Fibroblast of the aortic adventitia (primary cell): ENCODE results near the gene PTPMT1. TPM values are rescaled to one million over a fixed set of nuclear protein-coding genes. Genes with fewer than 3 reads are reported as not detected.
A peak's percentile ranks its signal among the peaks of the same experiment; 100 is the strongest.
"Not testable (repeated sequence)": the region's sequence is repeated elsewhere in the genome, so short reads cannot be mapped to it uniquely, and the experiment has no call there.

Experiments used
- DNase-seq: peaks from one replicate; pipeline ENCODE4 v3.0.0-alpha.2; 2010; ENCODE audit warnings: low read depth
- H3K4me3 ChIP-seq: 2 replicates; pipeline ENCODE4 v1.5.1; 2011; ENCODE audit warnings: low read depth, mild to moderate bottlenecking, control low read depth, low read length, moderate library complexity
- total RNA-seq: library from RNA; depleted of rRNA; stranded (reverse); fragments of >200 nt; gene quantifications from 2 replicates; pipeline ENCODE4 v1.2.3, GENCODE V29; 2012; ENCODE audit warnings: low replicate concordance
- TF ChIP-seq, protein P1 (sequence below): IDR thresholded peaks from 2 replicates; pipeline ENCODE4 v1.5.1; 2011; ENCODE audit warnings: mild to moderate bottlenecking, low read length, control low read depth, inconsistent platforms; ENCODE audit not compliant: insufficient read depth

Gene PTPMT1
- total RNA-seq, 1 donor, result 44.1 TPM

DNA sequence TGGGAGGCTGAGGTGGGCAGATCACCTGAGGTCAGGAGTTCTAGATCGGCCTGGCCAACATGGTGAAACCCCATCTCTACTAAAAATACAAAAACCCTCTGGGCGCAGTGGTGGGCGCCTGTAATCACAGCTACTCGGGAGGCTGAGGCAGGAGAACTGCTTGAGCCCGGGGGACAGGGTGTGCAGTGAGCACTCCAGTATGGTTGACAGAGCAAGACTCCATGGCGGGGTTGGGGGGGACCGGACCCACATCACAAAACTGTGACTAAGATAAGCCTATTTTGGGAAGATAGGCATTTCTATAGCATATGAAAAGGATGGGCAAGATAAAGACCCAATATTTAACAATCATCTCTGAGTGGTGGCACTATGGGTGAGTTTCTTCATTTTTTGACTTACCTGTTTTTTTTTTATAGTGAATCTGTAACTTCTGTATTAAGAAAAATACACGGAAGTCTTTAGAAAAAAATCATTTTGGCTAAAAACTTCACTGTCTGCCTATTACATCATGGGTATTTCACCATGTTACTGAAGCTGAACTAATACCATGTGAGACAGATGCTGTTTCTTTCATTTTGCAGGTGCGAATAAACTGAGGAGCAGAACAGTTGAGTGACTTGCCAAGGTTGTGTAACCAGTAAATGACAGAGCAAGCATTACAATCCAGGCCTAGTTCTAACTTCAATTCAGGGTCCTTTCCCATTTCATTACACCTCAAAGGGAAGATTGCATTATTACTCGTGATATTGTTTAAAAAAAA is 14.9 kb upstream of the PTPMT1 start:
- peak; percentile 46 for DNase-seq
- TF ChIP-seq, protein P1, sequence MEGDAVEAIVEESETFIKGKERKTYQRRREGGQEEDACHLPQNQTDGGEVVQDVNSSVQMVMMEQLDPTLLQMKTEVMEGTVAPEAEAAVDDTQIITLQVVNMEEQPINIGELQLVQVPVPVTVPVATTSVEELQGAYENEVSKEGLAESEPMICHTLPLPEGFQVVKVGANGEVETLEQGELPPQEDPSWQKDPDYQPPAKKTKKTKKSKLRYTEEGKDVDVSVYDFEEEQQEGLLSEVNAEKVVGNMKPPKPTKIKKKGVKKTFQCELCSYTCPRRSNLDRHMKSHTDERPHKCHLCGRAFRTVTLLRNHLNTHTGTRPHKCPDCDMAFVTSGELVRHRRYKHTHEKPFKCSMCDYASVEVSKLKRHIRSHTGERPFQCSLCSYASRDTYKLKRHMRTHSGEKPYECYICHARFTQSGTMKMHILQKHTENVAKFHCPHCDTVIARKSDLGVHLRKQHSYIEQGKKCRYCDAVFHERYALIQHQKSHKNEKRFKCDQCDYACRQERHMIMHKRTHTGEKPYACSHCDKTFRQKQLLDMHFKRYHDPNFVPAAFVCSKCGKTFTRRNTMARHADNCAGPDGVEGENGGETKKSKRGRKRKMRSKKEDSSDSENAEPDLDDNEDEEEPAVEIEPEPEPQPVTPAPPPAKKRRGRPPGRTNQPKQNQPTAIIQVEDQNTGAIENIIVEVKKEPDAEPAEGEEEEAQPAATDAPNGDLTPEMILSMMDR, result no peak
- H3K4me3 ChIP-seq, result peak overlapping the region; percentile 99

DNA sequence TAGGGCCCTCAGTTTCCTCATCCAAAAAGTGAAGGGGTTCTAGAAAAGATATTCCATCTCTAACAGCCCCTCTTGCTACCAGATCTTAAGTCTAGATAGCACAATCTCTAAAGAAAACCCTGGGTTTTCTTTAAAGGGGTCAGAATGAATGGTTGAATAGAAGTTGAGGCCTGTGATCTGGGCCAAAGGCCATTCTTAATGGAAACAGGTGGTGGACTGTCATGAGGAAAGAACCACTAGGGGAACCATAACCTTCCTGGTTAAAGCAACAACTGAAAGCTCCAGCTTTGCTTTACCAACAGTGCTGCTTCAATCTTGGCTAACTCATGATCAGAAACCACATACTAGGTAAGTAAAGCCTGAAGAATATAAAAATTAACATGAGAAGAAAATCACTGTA is 14.3 kb upstream of the PTPMT1 start:
- TF ChIP-seq, protein P1, result peak; percentile 51
- peak overlapping the region; percentile 99 for H3K4me3 ChIP-seq
- peak; percentile 50 for DNase-seq

DNA sequence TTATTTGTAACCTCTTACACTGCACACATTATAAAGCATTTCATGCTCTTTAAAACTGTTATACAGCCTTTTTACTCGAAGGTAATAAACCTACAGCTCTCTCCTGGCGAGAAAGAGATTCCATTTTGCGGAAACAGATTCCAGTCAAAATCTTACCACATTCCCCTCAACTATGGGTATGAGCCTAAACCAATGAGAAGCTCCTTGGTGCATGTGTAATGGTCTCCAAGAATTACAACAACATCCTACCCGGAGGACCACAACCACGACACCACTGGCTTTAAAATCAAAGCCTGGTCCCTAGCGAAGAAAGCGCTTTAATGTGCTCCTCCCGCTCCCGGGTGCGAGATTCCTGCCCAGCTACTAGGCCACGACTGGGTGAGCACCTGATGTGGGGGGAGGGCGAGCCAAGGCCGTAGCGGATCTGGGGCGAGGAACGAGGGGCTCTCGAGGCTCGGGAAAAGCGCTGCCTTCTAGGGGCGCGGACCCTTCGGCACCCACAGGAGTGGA is 13.3 kb upstream of the PTPMT1 start:
- H3K4me3 ChIP-seq, result peak overlapping the region; percentile 99
- DNase-seq, result peak; percentile 60
- TF ChIP-seq, protein P1, result no peak

DNA sequence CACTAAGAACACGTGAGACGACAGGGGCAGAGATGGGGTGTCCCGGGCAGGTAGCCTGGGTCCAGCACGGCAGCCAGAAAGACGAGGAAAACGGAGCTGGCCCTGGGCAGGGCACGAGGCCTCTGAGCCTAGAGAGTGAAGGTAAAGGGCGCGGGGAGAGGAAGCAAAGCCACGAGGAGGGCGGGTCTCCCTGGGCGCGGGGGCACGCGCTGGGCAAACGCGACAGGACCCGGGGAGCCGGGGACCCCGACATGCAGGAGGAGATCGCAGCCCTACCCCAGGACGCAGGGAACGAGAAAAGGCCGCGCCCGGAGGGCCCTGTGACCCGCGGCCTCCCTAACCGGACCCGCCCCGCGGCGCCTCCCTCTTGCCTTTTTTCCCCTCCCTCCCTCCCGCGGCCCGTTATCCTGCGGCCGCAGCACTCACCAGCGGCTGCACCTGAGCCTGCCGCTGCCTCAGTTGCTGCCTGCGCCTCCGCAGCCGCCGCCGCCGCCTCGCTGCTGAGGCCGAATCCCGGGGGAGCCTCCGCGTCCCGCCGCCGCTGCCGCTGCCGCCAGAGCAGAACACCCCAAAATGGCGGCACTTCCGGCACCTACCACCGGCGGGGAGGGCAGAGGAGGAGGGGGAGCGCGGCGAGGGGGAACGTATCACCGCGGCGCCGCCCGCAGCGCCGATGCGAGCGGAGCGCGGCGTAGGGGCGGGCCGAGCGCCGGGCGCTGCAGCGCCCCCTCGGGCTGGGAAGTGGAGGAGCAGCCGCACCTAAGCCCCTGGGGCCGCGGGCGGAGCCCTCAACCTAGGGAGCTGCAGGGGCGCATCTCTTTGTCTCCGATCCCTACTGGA is 12.6 kb upstream of the PTPMT1 start, which contains the start of gene CELF1:
TSS of gene CELF1 (minus strand) at position 567 of the 840 bp plus-strand sequence. CDS start 53,609 bp downstream, outside the sequence.
- TF ChIP-seq, protein P1, result peak; percentile 67
- H3K4me3 ChIP-seq, result peak within 1 kb of the TSS; percentile 99
- DNase-seq, result peak; percentile 80

DNA sequence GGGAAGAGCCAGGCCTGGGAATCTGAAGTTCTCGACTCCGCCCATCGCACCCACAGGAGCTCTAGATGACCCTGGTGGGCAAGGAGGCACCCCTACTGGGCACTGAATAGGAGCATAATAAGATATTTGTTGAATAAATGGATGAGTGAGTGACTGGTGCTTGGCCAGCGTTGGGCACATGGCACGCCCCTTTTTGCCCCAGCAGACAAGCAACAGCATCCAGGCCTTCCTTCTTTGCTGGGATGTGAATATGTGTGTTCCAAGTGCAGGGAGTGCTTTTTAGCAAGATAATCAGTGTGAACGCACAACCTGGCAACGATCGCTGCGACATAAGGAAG is 12.0 kb upstream of the PTPMT1 start:
- peak overlapping the region; percentile 66 for H3K4me3 ChIP-seq
- TF ChIP-seq, protein P1, result no peak
- peak; percentile 39 for DNase-seq

DNA sequence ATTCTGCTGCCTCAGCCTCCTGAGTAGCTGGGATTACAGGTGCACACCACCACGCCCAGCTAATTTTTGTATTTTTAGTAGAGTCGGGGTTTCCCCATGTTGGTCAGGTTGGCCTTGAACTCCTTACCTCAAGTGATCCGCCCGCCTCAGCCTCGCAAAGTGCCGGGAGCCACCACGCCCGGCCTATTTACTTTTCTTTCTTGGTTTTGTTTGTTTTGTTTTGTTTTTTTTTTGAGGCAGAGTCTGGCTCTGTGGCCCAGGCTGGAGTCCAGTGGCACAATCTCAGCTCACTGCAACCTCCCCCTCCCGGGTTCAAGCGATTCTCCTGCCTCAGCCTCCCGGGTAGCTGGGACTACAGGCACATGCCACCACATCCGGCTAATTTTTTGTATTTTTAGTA is 8.4 kb upstream of the PTPMT1 start:
- not testable (repeated sequence) for H3K4me3 ChIP-seq, DNase-seq

DNA sequence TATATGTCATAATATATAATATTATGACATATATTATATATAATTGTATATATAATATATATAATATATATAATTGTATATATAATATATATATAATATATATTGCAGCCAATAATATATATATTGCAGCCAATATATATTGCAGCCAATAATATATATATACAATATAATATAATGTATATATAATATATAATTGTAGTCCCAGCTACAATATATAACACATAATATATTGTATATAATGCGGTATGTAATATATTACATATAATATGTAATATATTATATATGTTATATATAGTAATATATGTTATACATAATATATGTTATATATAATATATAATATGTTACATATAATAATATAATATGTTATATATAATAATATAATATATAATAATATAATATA is 6.7 kb upstream of the PTPMT1 start:
- TF ChIP-seq, protein P1, result no peak
- H3K4me3 ChIP-seq, result no peak overlapping the region
- no peak for DNase-seq
